ENCODE results near the gene CDK5RAP1. TPM values are rescaled to one million over a fixed set of nuclear protein-coding genes. Genes with fewer than 3 reads are reported as not detected.

The CDK5RAP1 gene
- total RNA-seq, 2 experiments from 2014 or later: 32.1 to 49.4 TPM

- intact Hi-C loops (cut with micrococcal nuclease; ENCODE audit: unreplicated experiment): no loop called here
- Histone ChIP-seq H3K4me3 (ENCODE audit: low read depth, low read length, poor library complexity, severe bottlenecking) (no peak overlapping the region), H4K20me1 (ENCODE audit: insufficient read depth, low read length) (no peaks in the 10 kb centered on the region), H3K27ac (ENCODE audit: low read depth, low read length, poor library complexity, severe bottlenecking) (no peak overlapping the region), H2AFZ (ENCODE audit: low read length) (no peak overlapping the region), H3K4me1 (ENCODE audit: insufficient read depth, low read length, poor library complexity, severe bottlenecking) (no peaks in the 10 kb centered on the region), H3K9me3 (ENCODE audit: low read length) (no peaks in the 10 kb centered on the region), H3K36me3 (ENCODE audit: insufficient read depth, low read length) (peaks cover 95% of the 10 kb centered on the region), H3K9me2 (ENCODE audit: insufficient read depth, low read length) (no peaks in the 10 kb centered on the region), H3K4me2 (ENCODE audit: low read length) (no peak overlapping the region), H3K79me2 (ENCODE audit: insufficient read depth, low read depth, low read length) (no peaks in the 10 kb centered on the region)
- POLR2A ChIA-PET: no interaction called here
- CTCF ChIA-PET (ENCODE audit: unreplicated experiment): interaction anchor here (0.5 kb wide), 1 partner anchor 78 kb away, joined by 3 read pairs; no protein-coding TSS in a partner anchor
- DNase-seq (ENCODE audit: low spot score): no peak
- BruUV-seq (replicated peaks): no TSS peak
- TF ChIP-seq EZH2phosphoT487 (IDR thresholded peaks at IDR 0.05; ENCODE audit: borderline replicate concordance, low read depth, low read length) (no peak), CTCF (conservative IDR thresholded peaks at IDR 0.05; ENCODE audit: low read length) (no peak)
Measured at GRCh38 chr20:33362898-33363297, 38.4 kb downstream of the CDK5RAP1 start.

- DNase-seq (ENCODE audit: low spot score): no peak
- Histone ChIP-seq H3K4me3 (ENCODE audit: low read depth, low read length, poor library complexity, severe bottlenecking) (no peak overlapping the region), H3K9me2 (ENCODE audit: insufficient read depth, low read length) (no peaks in the 10 kb centered on the region), H3K36me3 (ENCODE audit: insufficient read depth, low read length) (peaks cover 69% of the 10 kb centered on the region), H3K9me3 (ENCODE audit: low read length) (no peaks in the 10 kb centered on the region), H2AFZ (ENCODE audit: low read length) (no peak overlapping the region), H3K27ac (ENCODE audit: low read depth, low read length, poor library complexity, severe bottlenecking) (no peak overlapping the region), H3K79me2 (ENCODE audit: insufficient read depth, low read depth, low read length) (no peaks in the 10 kb centered on the region), H3K4me2 (ENCODE audit: low read length) (no peak overlapping the region), H3K4me1 (ENCODE audit: insufficient read depth, low read length, poor library complexity, severe bottlenecking) (no peaks in the 10 kb centered on the region), H4K20me1 (ENCODE audit: insufficient read depth, low read length) (no peaks in the 10 kb centered on the region)
- ChIA-PET CTCF (ENCODE audit: unreplicated experiment) (no interaction called here), POLR2A (no interaction called here)
- no TSS peak for BruUV-seq (replicated peaks)
- TF ChIP-seq EZH2phosphoT487 (IDR thresholded peaks at IDR 0.05; ENCODE audit: borderline replicate concordance, low read depth, low read length): no peak
- no peak for TF ChIP-seq CTCF (conservative IDR thresholded peaks at IDR 0.05; ENCODE audit: low read length)
- intact Hi-C loops (cut with micrococcal nuclease; ENCODE audit: unreplicated experiment): no loop called here
Measured at GRCh38 chr20:33359399-33360261, 41.7 kb downstream of the CDK5RAP1 start.

- ChIA-PET POLR2A (no interaction called here), CTCF (ENCODE audit: unreplicated experiment) (no interaction called here)
- H3K36me3 ChIP-seq (ENCODE audit: insufficient read depth, low read length): peaks cover 11% of the 10 kb centered on the region; the same call in 1 of the 2 replicates
- H3K9me3 ChIP-seq (ENCODE audit: low read length): no peaks in the 10 kb centered on the region
- no peak overlapping the region for H3K4me2 ChIP-seq (ENCODE audit: low read length)
- H3K27ac ChIP-seq (ENCODE audit: low read depth, low read length, poor library complexity, severe bottlenecking): no peak overlapping the region
- BruUV-seq (replicated peaks): no TSS peak
- DNase-seq (ENCODE audit: low spot score): no peak
- H3K79me2 ChIP-seq (ENCODE audit: insufficient read depth, low read depth, low read length): no peaks in the 10 kb centered on the region
- no peaks in the 10 kb centered on the region for H4K20me1 ChIP-seq (ENCODE audit: insufficient read depth, low read length)
- H3K4me3 ChIP-seq (ENCODE audit: low read depth, low read length, poor library complexity, severe bottlenecking): no peak overlapping the region
- no peak for TF ChIP-seq EZH2phosphoT487 (IDR thresholded peaks at IDR 0.05; ENCODE audit: borderline replicate concordance, low read depth, low read length)
- no peak for TF ChIP-seq CTCF (conservative IDR thresholded peaks at IDR 0.05; ENCODE audit: low read length)
- H3K9me2 ChIP-seq (ENCODE audit: insufficient read depth, low read length): no peaks in the 10 kb centered on the region
- intact Hi-C loops (cut with micrococcal nuclease; ENCODE audit: unreplicated experiment): no loop called here
- no peak overlapping the region for H2AFZ ChIP-seq (ENCODE audit: low read length)
- H3K4me1 ChIP-seq (ENCODE audit: insufficient read depth, low read length, poor library complexity, severe bottlenecking): no peaks in the 10 kb centered on the region
Measured at GRCh38 chr20:33353013-33353402, 48.3 kb downstream of the CDK5RAP1 start.
